HFFc6 (cell line): ENCODE data around the gene COL25A1. TPM values are rescaled to one million over a fixed set of nuclear protein-coding genes. Genes with fewer than 3 reads are reported as not detected.

Experiments used
- DNase-seq: peaks from one replicate; pipeline ENCODE4 v3.0.0-alpha.2; 2018
- H3K27ac Mint-ChIP-seq: 2 replicates; pipeline ENCODE4 v1.8.0; 2020; ENCODE audit warnings: mild to moderate bottlenecking, mixed read lengths
- H3K27me3 Mint-ChIP-seq: 2 replicates; pipeline ENCODE4 v1.8.0; 2021; ENCODE audit warnings: mild to moderate bottlenecking, moderate library complexity, mixed read lengths; ENCODE audit not compliant: insufficient read depth
- H3K36me3 Mint-ChIP-seq: 2 replicates; pipeline ENCODE4 v1.8.0; 2021; ENCODE audit warnings: low read depth, mixed read lengths
- H3K4me1 Mint-ChIP-seq: 2 replicates; pipeline ENCODE4 v1.8.0; 2020; ENCODE audit warnings: low read depth, mixed read lengths
- H3K4me3 Mint-ChIP-seq: 2 replicates; pipeline ENCODE4 v1.8.0; 2020; ENCODE audit warnings: mild to moderate bottlenecking, moderate library complexity, mixed read lengths
- H3K9me3 Mint-ChIP-seq: 2 replicates; pipeline ENCODE4 v1.8.0; 2020; ENCODE audit warnings: mild to moderate bottlenecking, mixed read lengths
- CTCF ChIP-seq: fragments of 200-600 bp; sonication (generic); IDR thresholded peaks from 2 replicates; pipeline ENCODE4 v1.5.0; 2021; ENCODE audit warnings: antibody characterized with exemption, mild to moderate bottlenecking
- total RNA-seq, 6 experiments: library from RNA; stranded (reverse); fragmentation: NEBNext Ultra II Directional; extraction: Animal tissue kit (Norgen Biotek cat#: 25700); gene quantifications; 2 replicates in 1 of 6; 3 replicates in 5 of 6; pipeline ENCODE4 v1.2.3, GENCODE V29; 2021

COL25A1 gene
- total RNA-seq, 6 experiments from 2014 or later: not detected

DNA sequence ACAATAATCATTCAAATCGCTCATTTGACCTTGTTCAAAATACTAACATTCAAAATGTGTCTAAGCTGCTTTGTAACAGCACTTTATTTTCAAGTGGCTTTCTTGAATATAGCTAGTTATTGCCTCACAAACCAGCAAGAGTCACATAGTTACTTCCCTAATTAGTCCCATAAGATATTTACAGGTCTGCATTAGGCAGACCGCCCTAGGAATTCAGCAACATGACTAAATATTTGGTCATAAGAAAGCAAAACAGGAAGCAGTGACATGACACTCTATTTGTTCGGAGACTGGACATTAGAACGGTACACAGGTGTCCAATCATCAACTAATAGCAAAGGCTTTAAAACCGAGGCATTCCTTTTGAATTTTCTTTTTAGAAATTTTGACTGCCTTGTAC lies 262.0 kb downstream of the COL25A1 start:
- no peaks in the 10 kb centered on the region for H3K36me3 Mint-ChIP-seq
- no peaks in the 10 kb centered on the region; the same call in 1 of the 2 replicates for H3K9me3 Mint-ChIP-seq
- peaks cover 23% of the 10 kb centered on the region for H3K4me1 Mint-ChIP-seq
- DNase-seq: no peak
- H3K27me3 Mint-ChIP-seq: no peaks in the 10 kb centered on the region
- H3K27ac Mint-ChIP-seq: no peak overlapping the region
- TF ChIP-seq CTCF: no peak
- no peak overlapping the region for H3K4me3 Mint-ChIP-seq

- H3K27ac Mint-ChIP-seq: no peak overlapping the region
These were observed 265.4 kb downstream of the COL25A1 start for GRCh38 chr4:109037026-109037425.

DNA sequence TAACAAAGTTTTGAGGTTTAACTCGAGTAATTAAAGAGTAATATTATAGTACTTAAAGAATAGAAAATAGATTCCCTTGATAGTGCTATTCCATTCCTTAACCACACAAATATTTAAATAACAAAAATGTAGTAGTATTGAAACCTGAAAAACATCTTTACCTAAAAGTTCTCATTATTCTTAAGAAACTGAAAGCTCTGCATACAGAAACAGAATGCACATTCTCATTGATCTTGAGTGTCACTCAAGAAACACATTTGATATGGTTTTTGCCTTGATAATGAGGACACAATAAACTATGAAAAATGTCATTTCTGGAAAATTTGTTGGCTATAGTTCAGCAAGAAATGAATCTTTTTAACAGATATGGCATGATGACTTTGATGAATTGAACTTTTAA lies 268.5 kb downstream of the COL25A1 start:
- no peak for TF ChIP-seq CTCF
- Mint-ChIP-seq H3K4me3 (no peak overlapping the region), H3K27ac (no peak overlapping the region), H3K27me3 (peaks cover 3% of the 10 kb centered on the region; the same call in 1 of the 2 replicates), H3K4me1 (no peaks in the 10 kb centered on the region), H3K36me3 (no peaks in the 10 kb centered on the region), H3K9me3 (peaks cover 5% of the 10 kb centered on the region; the same call in 1 of the 2 replicates)
- DNase-seq: no peak

More at GRCh38 chr4:109037026-109037425, 265.4 kb downstream of the COL25A1 start:
- Mint-ChIP-seq H3K4me1 (peaks cover 18% of the 10 kb centered on the region), H3K4me3 (no peak overlapping the region), H3K9me3 (no peaks in the 10 kb centered on the region; the same call in 1 of the 2 replicates), H3K27me3 (no peaks in the 10 kb centered on the region; the same call in 1 of the 2 replicates), H3K36me3 (no peaks in the 10 kb centered on the region)
- TF ChIP-seq CTCF: no peak
- no peak for DNase-seq

DNA sequence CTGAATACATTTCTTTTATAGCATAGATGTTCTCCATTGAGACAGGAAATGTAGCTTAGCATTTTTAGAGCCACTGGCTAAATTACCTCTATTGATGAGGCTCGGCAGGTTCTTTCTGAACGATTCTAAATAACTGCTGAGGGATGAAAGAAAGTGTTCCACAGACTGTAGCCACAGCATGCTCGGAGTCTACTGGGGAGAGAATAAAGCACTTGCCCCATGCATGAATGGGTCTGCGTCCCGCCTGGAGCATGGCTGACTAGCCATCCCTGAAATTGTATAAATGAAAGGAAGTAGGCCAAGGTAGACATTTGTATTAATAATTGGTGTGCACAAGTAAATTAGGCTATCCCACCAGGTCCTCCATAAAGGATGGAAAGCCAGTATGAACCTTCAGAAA lies 269.8 kb downstream of the COL25A1 start:
- Mint-ChIP-seq H3K27me3 (peaks cover 3% of the 10 kb centered on the region; the same call in 1 of the 2 replicates), H3K4me1 (no peaks in the 10 kb centered on the region), H3K9me3 (peaks cover 5% of the 10 kb centered on the region; the same call in 1 of the 2 replicates), H3K36me3 (no peaks in the 10 kb centered on the region), H3K4me3 (no peak overlapping the region), H3K27ac (no peak overlapping the region)
- DNase-seq: no peak
- TF ChIP-seq CTCF: no peak

GRCh38 chr4:109029987-109030386 lies 272.5 kb downstream of the COL25A1 start:
- Mint-ChIP-seq H3K27me3 (peaks cover 3% of the 10 kb centered on the region; the same call in 1 of the 2 replicates), H3K27ac (no peak overlapping the region), H3K4me3 (no peak overlapping the region), H3K4me1 (no peaks in the 10 kb centered on the region), H3K9me3 (peaks cover 5% of the 10 kb centered on the region; the same call in 1 of the 2 replicates), H3K36me3 (no peaks in the 10 kb centered on the region)
- DNase-seq: no peak
- TF ChIP-seq CTCF: no peak

DNA sequence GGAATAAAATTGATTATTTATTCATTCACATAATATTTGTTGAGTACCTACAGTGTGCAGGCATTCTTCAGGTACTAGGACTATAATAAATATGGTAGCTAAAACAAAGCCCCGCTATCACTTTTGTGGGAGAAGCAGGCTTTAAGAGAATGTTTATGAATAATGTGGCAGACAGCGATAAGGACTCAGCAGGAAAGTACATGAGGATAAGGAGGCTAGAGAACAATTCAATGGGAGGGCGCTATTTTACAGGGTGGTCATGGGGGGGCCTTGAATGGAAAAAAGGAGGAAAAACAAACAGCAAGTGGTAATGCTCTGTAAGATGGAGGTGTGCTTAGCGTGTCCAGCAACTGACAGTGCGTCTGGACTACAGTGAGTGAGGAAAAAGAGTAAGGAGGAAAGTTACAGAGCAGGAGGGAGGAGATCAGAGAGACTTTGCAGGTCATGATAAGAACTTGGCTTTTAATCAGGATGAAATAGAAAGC lies 275.4 kb downstream of the COL25A1 start:
- Mint-ChIP-seq H3K27me3 (peaks cover 3% of the 10 kb centered on the region), H3K27ac (no peak overlapping the region), H3K4me1 (no peaks in the 10 kb centered on the region), H3K36me3 (peaks cover 4% of the 10 kb centered on the region), H3K9me3 (peaks cover 9% of the 10 kb centered on the region), H3K4me3 (no peak overlapping the region)
- TF ChIP-seq CTCF: no peak
- no peak for DNase-seq
